Right cardiac atrium (tissue), 5 donors: Measurements from ENCODE around the gene ZNF331. TPM values are rescaled to one million over a fixed set of nuclear protein-coding genes. Genes with fewer than 3 reads are reported as not detected.
A peak's percentile ranks its signal among the peaks of the same experiment; 100 is the strongest.
"Not testable (repeated sequence)": the region's sequence is repeated elsewhere in the genome, so short reads cannot be mapped to it uniquely, and the experiment has no call there.

Experiments used
- ATAC-seq, 2 donors: fragments of 200-7000 bp; cut with Tn5 transposase; one replicate each; pipeline versions ENCODE4 v1.8.0 to v1.9.1; 2020; ENCODE audit warnings: moderate library complexity in 2 of 2, mild to moderate bottlenecking in 1 of 2
- DNase-seq, 3 donors: peaks; one replicate each; pipeline ENCODE4 v3.0.0-alpha.2; 2020
- H3K27ac ChIP-seq: one replicate; pipeline ENCODE4 v1.5.1; 2013; ENCODE audit warnings: mild to moderate bottlenecking, low read length, control low read depth, moderate library complexity
- H3K27me3 ChIP-seq: one replicate; pipeline ENCODE4 v1.6.1; 2013; ENCODE audit not compliant: control insufficient read depth, insufficient read depth
- H3K4me1 ChIP-seq: one replicate; pipeline ENCODE4 v1.6.1; 2013; ENCODE audit warnings: low read length; ENCODE audit not compliant: control insufficient read depth, insufficient read depth
- H3K4me3 ChIP-seq: one replicate; pipeline ENCODE4 v1.5.1; 2013; ENCODE audit warnings: low read length, control low read depth
- H3K9me3 ChIP-seq: one replicate; pipeline ENCODE4 v1.6.1; 2013; ENCODE audit warnings: low read length; ENCODE audit not compliant: control insufficient read depth
- WGBS: extraction: QIAGEN DNeasy Blood & Tissue Kit; methylation state at CpG from one replicate; pipeline ENCODE4 v1.1.7; 2013; 5-methylcytosine and 5-hydroxymethylcytosine counted together
- intact Hi-C, 4 donors: fragments of 100-400 bp; cut with DNase I; formaldehyde crosslinking; loops; one replicate each; pipeline versions ENCODE4 v1.11.0 to v1.14.0; 2022 to 2023
- polyA plus RNA-seq: library from polyadenylated mRNA; stranded (reverse); fragments of 200-250 nt; gene quantifications from one replicate; pipeline ENCODE4 v1.2.3, GENCODE V29; 2013
- total RNA-seq, 4 donors: library from RNA; stranded (reverse); fragmentation: NEBNext Ultra II Directional; extraction: Animal tissue kit (Norgen Biotek cat#: 25700); gene quantifications; one replicate each; pipeline ENCODE4 v1.2.1, GENCODE V29; 2021
- donor health status: healthy with polysubstance abuse.
- donor health status: DM: no; HTN: yes; CAD: no.
- donor health status: DM: no; HTN: no; CAD: no.
- donor health status: DM: no; HTN: yes; CAD: no; lungs with severe emphysema.
- donor health status: DM: yes; HTN: yes; CAD: no.

The ZNF331 gene
- total and polyA plus RNA-seq, 5 donors, result 11.7 to 30.3 (median 16.6) TPM

- H3K27ac ChIP-seq, result no peak overlapping the region
- peaks cover 4% of the 10 kb centered on the region for H3K4me1 ChIP-seq
- ATAC-seq, result no peak
- H3K9me3 ChIP-seq, result no peaks in the 10 kb centered on the region
- no peak overlapping the region for H3K4me3 ChIP-seq
- no peaks in the 10 kb centered on the region for H3K27me3 ChIP-seq
- 80% methylated on average over 17 of the region's 17 CpGs for WGBS
- DNase-seq, result peak in 1 of 3 donors; percentile 29
- intact Hi-C loops, result no loop called here
Observed at GRCh38 chr19:53507523-53508442, 30.2 kb upstream of the ZNF331 start.

- no peak overlapping the region for H3K27ac ChIP-seq
- no peak for ATAC-seq
- 55% methylated on average over 3 of the region's 3 CpGs for whole genome bisulfite sequencing
- no peaks in the 10 kb centered on the region for H3K27me3 ChIP-seq
- DNase-seq, result no peak
- intact Hi-C loops, result no loop called here
- H3K4me3 ChIP-seq, result no peak overlapping the region
- peaks cover 4% of the 10 kb centered on the region for H3K4me1 ChIP-seq
- no peaks in the 10 kb centered on the region for H3K9me3 ChIP-seq
Observed at GRCh38 chr19:53509443-53509842, 28.5 kb upstream of the ZNF331 start.

DNA sequence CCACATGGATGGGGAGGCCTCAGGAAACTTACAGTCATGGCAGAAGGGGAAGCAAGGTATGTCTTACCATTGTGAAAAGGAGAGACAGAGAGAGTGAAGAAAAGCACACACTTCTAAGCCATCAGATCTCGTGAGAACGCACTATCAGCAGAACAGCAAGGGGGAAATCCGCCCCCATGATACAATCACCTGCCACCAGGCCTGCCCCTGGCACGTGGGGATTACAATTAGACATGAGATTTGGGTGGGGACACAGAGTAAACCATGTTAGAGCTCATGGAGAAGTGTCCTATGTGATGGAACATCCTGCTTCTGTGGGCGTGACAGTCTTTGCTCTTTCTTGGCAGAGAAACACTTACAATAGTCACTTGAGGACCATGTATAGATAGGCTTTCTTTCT lies 28.1 kb upstream of the ZNF331 start:
- H3K4me3 ChIP-seq, result no peak overlapping the region
- H3K27ac ChIP-seq, result no peak overlapping the region
- DNase-seq, result no peak
- 65% methylated on average over 5 of the region's 5 CpGs for WGBS
- H3K4me1 ChIP-seq, result peaks cover 1% of the 10 kb centered on the region
- no peak for ATAC-seq
- H3K27me3 ChIP-seq, result no peaks in the 10 kb centered on the region
- H3K9me3 ChIP-seq, result no peaks in the 10 kb centered on the region
- intact Hi-C loops, result loop anchor here in 2 of 4 donors (10.0 kb wide), 2 partner anchors 85 to 315 kb away; partner anchors contain the start of gene ZNF665 (in 1 of the 2)

GRCh38 chr19:53511357-53511756 lies 26.6 kb upstream of the ZNF331 start:
- no peak for ATAC-seq
- no peak overlapping the region for H3K27ac ChIP-seq
- no peaks in the 10 kb centered on the region for H3K9me3 ChIP-seq
- intact Hi-C loops, result loop anchor here in 2 of 4 donors (10.0 kb wide), 2 partner anchors 87 to 317 kb away; partner anchors contain the start of gene ZNF665 (in 1 of the 2)
- no peaks in the 10 kb centered on the region for H3K27me3 ChIP-seq
- DNase-seq, result no peak
- H3K4me3 ChIP-seq, result no peak overlapping the region
- 93% methylated on average over 2 of the region's 2 CpGs for WGBS
- no peaks in the 10 kb centered on the region for H3K4me1 ChIP-seq

- H3K9me3 ChIP-seq, result no peaks in the 10 kb centered on the region
- peak; percentile 64 to 85 for ATAC-seq
- H3K4me3 ChIP-seq, result no peak overlapping the region
- peak; percentile 45 to 78 (median 76) for DNase-seq
- no peaks in the 10 kb centered on the region for H3K27me3 ChIP-seq
- intact Hi-C loops, result loop anchor here in 2 of 4 donors (10.0 kb wide), 2 partner anchors 87 to 317 kb away; partner anchors contain the start of gene ZNF665 (in 1 of the 2)
- H3K4me1 ChIP-seq, result no peaks in the 10 kb centered on the region
- no peak overlapping the region for H3K27ac ChIP-seq
- 35% methylated on average over 11 of the region's 11 CpGs for WGBS
Observed at GRCh38 chr19:53511933-53512374, 26.0 kb upstream of the ZNF331 start.

GRCh38 chr19:53515047-53515446 lies 22.9 kb upstream of the ZNF331 start:
- ATAC-seq, DNase-seq, H3K27ac ChIP-seq, H3K27me3 ChIP-seq, H3K9me3 ChIP-seq, H3K4me3 ChIP-seq, H3K4me1 ChIP-seq: not testable (repeated sequence)
- WGBS, result 92% methylated on average over 3 of the region's 3 CpGs
- intact Hi-C loops, result loop anchor here in 2 of 4 donors (10.0 kb wide), 2 partner anchors 90 to 320 kb away; partner anchors contain the start of gene ZNF665 (in 1 of the 2)

DNA sequence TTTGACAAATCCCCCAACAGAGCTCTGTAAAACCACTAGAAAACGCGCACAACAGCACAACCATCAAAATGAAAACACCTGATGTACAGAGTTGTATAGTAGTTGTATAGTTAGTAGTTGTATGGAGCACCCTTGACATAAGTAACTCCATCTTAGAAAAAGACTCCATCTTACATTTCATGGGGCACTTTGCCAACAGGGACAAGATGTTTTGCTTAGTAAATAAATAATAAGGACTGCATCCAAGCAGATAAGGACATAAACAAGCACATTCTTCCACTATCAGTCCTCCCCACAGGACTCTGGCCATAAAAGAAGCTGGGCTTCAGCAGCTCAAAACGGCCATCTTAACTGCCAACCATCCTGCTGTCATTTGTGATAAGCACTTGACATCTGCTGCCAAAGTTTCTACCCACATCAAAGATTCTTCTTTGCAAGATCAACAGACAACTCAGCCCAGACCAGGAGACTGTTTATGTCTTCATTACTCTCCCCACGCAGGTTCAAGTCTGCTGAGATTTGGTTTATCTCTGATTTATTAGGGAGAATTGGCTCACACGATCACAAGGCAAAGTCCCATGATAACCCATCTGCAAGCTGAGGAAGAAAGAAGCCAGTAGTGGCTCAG lies 20.7 kb upstream of the ZNF331 start:
- peaks cover 3% of the 10 kb centered on the region for H3K4me1 ChIP-seq
- intact Hi-C loops, result loop anchor here in 2 of 4 donors (10.0 kb wide), 2 partner anchors 92 to 322 kb away; partner anchors contain the start of gene ZNF665 (in 1 of the 2)
- 60% methylated on average over 5 of the region's 5 CpGs for WGBS
- H3K27ac ChIP-seq, result no peak overlapping the region
- H3K4me3 ChIP-seq, result no peak overlapping the region
- no peaks in the 10 kb centered on the region for H3K27me3 ChIP-seq
- DNase-seq (no peak), ATAC-seq (no peak)
- no peaks in the 10 kb centered on the region for H3K9me3 ChIP-seq

- no peak overlapping the region for H3K4me3 ChIP-seq
- DNase-seq, result no peak
- 84% methylated on average over 4 of the region's 4 CpGs for whole genome bisulfite sequencing
- no peaks in the 10 kb centered on the region for H3K27me3 ChIP-seq
- no peak overlapping the region for H3K27ac ChIP-seq
- no peak for ATAC-seq
- no peaks in the 10 kb centered on the region for H3K9me3 ChIP-seq
- H3K4me1 ChIP-seq, result peaks cover 3% of the 10 kb centered on the region
- intact Hi-C loops, result loop anchor here in 2 of 4 donors (10.0 kb wide), 2 partner anchors 93 to 323 kb away; partner anchors contain the start of gene ZNF665 (in 1 of the 2)
Observed at GRCh38 chr19:53518121-53518520, 19.8 kb upstream of the ZNF331 start.

GRCh38 chr19:53518716-53519115 lies 19.2 kb upstream of the ZNF331 start:
- Histone ChIP-seq H3K4me3 (no peak overlapping the region), H3K27ac (peak overlapping the region; percentile 23), H3K27me3 (no peaks in the 10 kb centered on the region), H3K9me3 (no peaks in the 10 kb centered on the region), H3K4me1 (peaks cover 3% of the 10 kb centered on the region)
- WGBS, result 16% methylated on average over 1 of the region's 1 CpG
- DNase-seq (no peak), ATAC-seq (no peak)
- intact Hi-C loops, result loop anchor here in 2 of 4 donors (10.0 kb wide), 2 partner anchors 94 to 324 kb away; partner anchors contain the start of gene ZNF665 (in 1 of the 2)

DNA sequence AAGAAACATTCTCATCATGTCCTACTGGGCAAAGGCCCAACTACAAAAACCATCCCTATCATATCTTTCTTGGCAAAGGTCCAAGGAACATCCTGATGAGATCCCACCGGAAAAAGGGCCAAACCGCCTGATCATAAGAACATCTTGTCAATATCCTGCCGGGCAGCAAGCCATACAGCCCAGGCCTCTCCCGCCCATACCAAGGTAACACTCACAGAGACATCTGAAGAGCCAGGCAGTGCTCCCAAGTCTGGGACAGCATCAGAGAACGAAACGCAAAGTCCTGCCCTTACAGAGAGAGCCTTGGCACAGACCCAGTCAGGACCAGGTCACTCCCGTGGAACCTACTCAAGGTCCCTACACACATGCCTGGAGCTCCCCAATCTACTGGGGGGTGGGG lies 18.5 kb upstream of the ZNF331 start:
- Histone ChIP-seq H3K4me3 (no peak overlapping the region), H3K27ac (peak overlapping the region; percentile 66), H3K27me3 (no peaks in the 10 kb centered on the region), H3K4me1 (peaks cover 3% of the 10 kb centered on the region), H3K9me3 (no peaks in the 10 kb centered on the region)
- ATAC-seq, result peak in 1 of 2 donors; percentile 4
- DNase-seq, result peak in 2 of 3 donors; percentile 30 to 74
- 37% methylated on average over 7 of the region's 7 CpGs for WGBS
- intact Hi-C loops, result loop anchor here in 2 of 4 donors (10.0 kb wide), 2 partner anchors 95 to 325 kb away; partner anchors contain the start of gene ZNF665 (in 1 of the 2)
